Endothelial cell of umbilical vein (primary cell): ENCODE data around the gene TBXT. TPM values are rescaled to one million over a fixed set of nuclear protein-coding genes. Genes with fewer than 3 reads are reported as not detected.
A peak's percentile ranks its signal among the peaks of the same experiment; 100 is the strongest.

Source experiments
- BruUV-seq: library from RNA; stranded (reverse); fragments of 400-500 nt; replicated peaks from 2 replicates; lab custom pipeline; 2021; lab: Mats Ljungman, UMichigan
- CTCF ChIA-PET: fragments of 300-600, 350-600 bp; sonication (Branson Sonifier 250); formaldehyde crosslinking; loops from one replicate; lab custom pipeline; 2021; ENCODE audit warnings: antibody characterized with exemption, inconsistent platforms; lab: Charles Lee
- POLR2A ChIA-PET: fragments of 300-600, 350-600 bp; sonication (Branson Sonifier 250); formaldehyde crosslinking; loops from one replicate; lab custom pipeline; 2021; ENCODE audit warnings: antibody characterized with exemption, inconsistent platforms; lab: Charles Lee
- DNase-seq: peaks from one replicate; pipeline ENCODE4 v3.0.0-alpha.2; 2011; ENCODE audit warnings: low read depth, low spot score
- FAIRE-seq: peaks from 2 replicates; lab custom pipeline; 2011; peaks lifted over from hg19 to GRCh38; lab: Jason Lieb, UNC
- H2AFZ ChIP-seq: 2 replicates; pipeline ENCODE4 v1.6.0; 2012; ENCODE audit warnings: low read depth, low read length, control low read depth, inconsistent platforms
- H3K27ac ChIP-seq: 2 replicates; pipeline ENCODE4 v1.5.1; 2011; ENCODE audit warnings: low read depth, mild to moderate bottlenecking, control low read depth, low read length, moderate library complexity; ENCODE audit not compliant: insufficient read depth
- H3K27me3 ChIP-seq, 2 experiments: 2 replicates each; pipeline versions ENCODE4 v1.6.0 to v1.6.1; 2011; ENCODE audit warnings: low read length in 2 of 2, mixed read lengths in 1 of 2; ENCODE audit not compliant: control insufficient read depth in 2 of 2, insufficient read depth in 2 of 2
- H3K36me3 ChIP-seq, 2 experiments: 2 replicates in 1 of 2; 3 replicates in 1 of 2; pipeline ENCODE4 v1.5.1; 2011; ENCODE audit warnings: low read length in 2 of 2, mild to moderate bottlenecking in 1 of 2, moderate library complexity in 1 of 2; ENCODE audit not compliant: control insufficient read depth in 2 of 2, insufficient read depth in 2 of 2; ENCODE audit errors: extremely low read depth in 1 of 2
- H3K4me1 ChIP-seq: 3 replicates; pipeline ENCODE4 v1.5.1; 2011; ENCODE audit warnings: mild to moderate bottlenecking, low read length; ENCODE audit not compliant: control insufficient read depth, insufficient read depth; ENCODE audit errors: extremely low read depth
- H3K4me2 ChIP-seq: 2 replicates; pipeline ENCODE4 v1.6.1; 2011; ENCODE audit warnings: low read length, control low read depth, mixed read lengths; ENCODE audit not compliant: insufficient read depth
- H3K4me3 ChIP-seq, 3 experiments: fragments of 200-600 bp in 1 of 3; sonication (generic), shearing (Covaris generic) in 1 of 3; replicated peaks in 1 of 3; 2 replicates each; pipeline ENCODE4 v1.5.1; 2011 to 2016; ENCODE audit warnings: control low read depth in 3 of 3, low read length in 3 of 3, mild to moderate bottlenecking in 2 of 3, inconsistent platforms in 1 of 3, low read depth in 1 of 3, moderate library complexity in 1 of 3; ENCODE audit not compliant: insufficient read depth in 1 of 3
- H3K79me2 ChIP-seq: 2 replicates; pipeline ENCODE4 v1.6.0; 2012; ENCODE audit warnings: low read length, inconsistent platforms; ENCODE audit not compliant: control insufficient read depth, insufficient read depth
- H3K9ac ChIP-seq: replicated peaks from 2 replicates; pipeline ENCODE3; 2011; ENCODE audit warnings: low read length, control low read depth; ENCODE audit not compliant: insufficient read depth; ENCODE audit errors: extremely low read depth
- H3K9me1 ChIP-seq: replicated peaks from 3 replicates; pipeline ENCODE4 v1.6.0; 2011; ENCODE audit warnings: mild to moderate bottlenecking, low read length; ENCODE audit not compliant: control insufficient read depth, insufficient read depth; ENCODE audit errors: extremely low read depth
- H3K9me3 ChIP-seq: replicated peaks from 2 replicates; pipeline ENCODE4 v1.5.1; 2012; ENCODE audit warnings: low read length, inconsistent platforms; ENCODE audit not compliant: control insufficient read depth, insufficient read depth
- H4K20me1 ChIP-seq: replicated peaks from 2 replicates; pipeline ENCODE3; 2011; ENCODE audit warnings: mild to moderate bottlenecking, low read length; ENCODE audit not compliant: control insufficient read depth, insufficient read depth; ENCODE audit errors: extremely low read depth
- CTCF ChIP-seq, 2 donors: IDR thresholded peaks; 1 replicate in 1 of 2; 2 replicates in 1 of 2; pipeline ENCODE4 v1.5.1; 2011; ENCODE audit warnings: low read length in 2 of 2, mild to moderate bottlenecking in 2 of 2, moderate library complexity in 2 of 2, control low read depth in 1 of 2, inconsistent platforms in 1 of 2, low read depth in 1 of 2; ENCODE audit not compliant: insufficient read depth in 1 of 2; ENCODE audit errors: extremely low read depth in 1 of 2
- EZH2 ChIP-seq: IDR thresholded peaks from 2 replicates; pipeline ENCODE4 v1.6.1; 2012; ENCODE audit warnings: borderline replicate concordance, low read depth, mild to moderate bottlenecking, moderate library complexity, low read length, inconsistent platforms; ENCODE audit not compliant: severe bottlenecking
- FOS ChIP-seq: IDR thresholded peaks from 2 replicates; pipeline ENCODE4 v1.6.1; 2011; ENCODE audit warnings: mild to moderate bottlenecking, low read length, moderate library complexity, borderline replicate concordance; ENCODE audit not compliant: insufficient read depth
- GATA2 ChIP-seq: IDR thresholded peaks from 2 replicates; pipeline ENCODE4 v1.7.0; 2011; ENCODE audit warnings: low read depth, mild to moderate bottlenecking, moderate library complexity, mixed read lengths, low read length; ENCODE audit not compliant: insufficient read length, insufficient read depth
- JUN ChIP-seq: IDR thresholded peaks from 2 replicates; pipeline ENCODE4 v1.6.1; 2011; ENCODE audit warnings: borderline replicate concordance, low read depth; ENCODE audit not compliant: insufficient read length, insufficient read depth
- MYC ChIP-seq: IDR thresholded peaks from one replicate; pipeline ENCODE4 v1.6.1; 2011; ENCODE audit warnings: mild to moderate bottlenecking, low read depth, low read length
- POLR2A ChIP-seq: IDR thresholded peaks from 2 replicates; pipeline ENCODE4 v1.6.1; 2012; ENCODE audit warnings: low read depth, mild to moderate bottlenecking, control low read depth, low read length
- POLR2AphosphoS5 ChIP-seq: IDR thresholded peaks from 2 replicates; pipeline ENCODE4 v1.6.1; 2012; ENCODE audit warnings: low read depth, mild to moderate bottlenecking, control low read depth, low read length, moderate library complexity; ENCODE audit not compliant: insufficient read depth
- dilution Hi-C: fragments of 300-500 bp; cut with MboI; formaldehyde crosslinking; loops from one replicate; pipeline ENCODE4 v1.15.0; 2019; ENCODE audit warnings: low sequenced_read_pairs; ENCODE audit not compliant: extremely low pct_ligation_motif_present
- intact Hi-C: fragments of 100-400 bp; cut with micrococcal nuclease; formaldehyde crosslinking; loops from one replicate; pipeline ENCODE4 v1.10.0; 2022
- polyA plus RNA-seq, 4 experiments: library from polyadenylated mRNA; depleted of rRNA in 3 of 4; stranded (reverse) in 3 of 4; unstranded in 1 of 4; fragments of >200 nt; gene quantifications; 2 replicates each; pipeline versions ENCODE4 v1.2.1 to v1.2.3, GENCODE V29; 2011 to 2012; ENCODE audit warnings: missing spikeins in 1 of 4
- total RNA-seq: library from RNA; stranded (reverse); gene quantifications from 2 replicates; pipeline ENCODE4 v1.2.3, GENCODE V29; 2021

The TBXT gene
- total and polyA plus RNA-seq, 2 donors (not counting 3 experiments of a cell fraction or from before 2014, with no cell fraction given): not detected

GRCh38 chr6:166168616-166169548 is 1.2 kb upstream of the TBXT start:
- intact Hi-C loops (no loop called here), dilution Hi-C loops (no loop called here)
- H3K9me3 ChIP-seq: no peaks in the 10 kb centered on the region
- DNase-seq: no peak
- no peaks in the 10 kb centered on the region for H3K79me2 ChIP-seq
- FAIRE-seq: no peak
- H3K4me3 ChIP-seq: no peak overlapping the region
- no peaks in the 10 kb centered on the region for H3K9me1 ChIP-seq
- H4K20me1 ChIP-seq: no peaks in the 10 kb centered on the region
- no peaks in the 10 kb centered on the region for H3K36me3 ChIP-seq
- no peaks in the 10 kb centered on the region for H3K4me1 ChIP-seq
- no peak overlapping the region for H3K4me2 ChIP-seq
- ChIA-PET CTCF (no interaction called here), POLR2A (no interaction called here)
- H3K27me3 ChIP-seq: peaks cover 42 to 58% of the 10 kb centered on the region in 2 experiments
- no peak overlapping the region for H3K9ac ChIP-seq
- H3K27ac ChIP-seq: no peak overlapping the region
- H2AFZ ChIP-seq: no peak overlapping the region
- TF ChIP-seq EZH2 (peak; percentile 69), POLR2A (no peak), MYC (no peak), JUN (no peak), POLR2AphosphoS5 (no peak), FOS (no peak), GATA2 (no peak), CTCF (IDR thresholded peaks at IDR 0.05; ENCODE audit: extremely low read depth in 1 of 2, insufficient read depth in 1 of 2, low read depth in 1 of 2, low read length in 2 of 2) (no peak)
- BruUV-seq: no TSS peak
